ENCODE data around the gene RPH3AL.

Gene RPH3AL

GRCh38 chr17:323721-324571 lies 28.7 kb downstream of the RPH3AL start:
- no peak for TF ChIP-seq ZC3H10 (CRISPR knock-in tag; IDR thresholded peaks at IDR 0.05)
- no peak for TF ChIP-seq ISL1 (CRISPR knock-in tag; IDR thresholded peaks at IDR 0.05)
- TF ChIP-seq OSR1 (CRISPR knock-in tag; IDR thresholded peaks at IDR 0.05): no peak
- no peak for TF ChIP-seq SNAI2 (CRISPR knock-in tag; IDR thresholded peaks at IDR 0.05)
- TF ChIP-seq, protein P1, sequence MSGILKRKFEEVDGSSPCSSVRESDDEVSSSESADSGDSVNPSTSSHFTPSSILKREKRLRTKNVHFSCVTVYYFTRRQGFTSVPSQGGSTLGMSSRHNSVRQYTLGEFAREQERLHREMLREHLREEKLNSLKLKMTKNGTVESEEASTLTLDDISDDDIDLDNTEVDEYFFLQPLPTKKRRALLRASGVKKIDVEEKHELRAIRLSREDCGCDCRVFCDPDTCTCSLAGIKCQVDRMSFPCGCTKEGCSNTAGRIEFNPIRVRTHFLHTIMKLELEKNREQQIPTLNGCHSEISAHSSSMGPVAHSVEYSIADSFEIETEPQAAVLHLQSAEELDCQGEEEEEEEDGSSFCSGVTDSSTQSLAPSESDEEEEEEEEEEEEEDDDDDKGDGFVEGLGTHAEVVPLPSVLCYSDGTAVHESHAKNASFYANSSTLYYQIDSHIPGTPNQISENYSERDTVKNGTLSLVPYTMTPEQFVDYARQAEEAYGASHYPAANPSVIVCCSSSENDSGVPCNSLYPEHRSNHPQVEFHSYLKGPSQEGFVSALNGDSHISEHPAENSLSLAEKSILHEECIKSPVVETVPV (CRISPR knock-in tag; IDR thresholded peaks at IDR 0.05): no peak
- TF ChIP-seq, protein P2, sequence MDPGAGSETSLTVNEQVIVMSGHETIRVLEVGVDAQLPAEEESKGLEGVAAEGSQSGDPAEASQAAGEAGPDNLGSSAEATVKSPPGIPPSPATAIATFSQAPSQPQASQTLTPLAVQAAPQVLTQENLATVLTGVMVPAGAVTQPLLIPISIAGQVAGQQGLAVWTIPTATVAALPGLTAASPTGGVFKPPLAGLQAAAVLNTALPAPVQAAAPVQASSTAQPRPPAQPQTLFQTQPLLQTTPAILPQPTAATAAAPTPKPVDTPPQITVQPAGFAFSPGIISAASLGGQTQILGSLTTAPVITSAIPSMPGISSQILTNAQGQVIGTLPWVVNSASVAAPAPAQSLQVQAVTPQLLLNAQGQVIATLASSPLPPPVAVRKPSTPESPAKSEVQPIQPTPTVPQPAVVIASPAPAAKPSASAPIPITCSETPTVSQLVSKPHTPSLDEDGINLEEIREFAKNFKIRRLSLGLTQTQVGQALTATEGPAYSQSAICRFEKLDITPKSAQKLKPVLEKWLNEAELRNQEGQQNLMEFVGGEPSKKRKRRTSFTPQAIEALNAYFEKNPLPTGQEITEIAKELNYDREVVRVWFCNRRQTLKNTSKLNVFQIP (CRISPR knock-in tag; IDR thresholded peaks at IDR 0.05; ENCODE audit: borderline replicate concordance, low read depth): no peak
- no peak for TF ChIP-seq GLIS3 (CRISPR knock-in tag; IDR thresholded peaks at IDR 0.05)
- ATAC-seq: no peak

DNA sequence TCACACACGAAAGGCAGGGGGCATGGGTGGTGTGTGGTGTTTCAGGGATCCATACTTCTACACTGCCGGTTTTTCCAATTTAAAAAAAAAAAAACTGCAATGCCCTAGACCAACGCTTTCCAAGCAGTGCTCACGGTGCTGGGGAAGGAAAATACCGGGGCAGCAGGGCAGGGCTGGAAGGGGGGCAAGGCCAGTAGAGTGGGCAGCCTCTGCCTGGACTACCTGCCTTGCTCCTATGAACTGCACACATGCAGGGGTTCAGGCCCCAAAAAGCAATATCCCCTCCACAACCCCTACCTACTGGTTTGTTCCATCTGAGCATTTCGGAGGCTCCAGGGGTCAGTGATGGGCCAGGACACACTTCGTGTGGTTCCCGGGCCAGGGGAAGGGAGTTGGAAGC lies 29.4 kb downstream of the RPH3AL start:
- ATAC-seq: no peak
- TF ChIP-seq OSR1 (CRISPR knock-in tag; IDR thresholded peaks at IDR 0.05) (no peak), ISL1 (CRISPR knock-in tag; IDR thresholded peaks at IDR 0.05) (no peak), ZC3H10 (CRISPR knock-in tag; IDR thresholded peaks at IDR 0.05) (no peak), ZFP3 (CRISPR knock-in tag; IDR thresholded peaks at IDR 0.05) (no peak), ZFP30 (CRISPR knock-in tag; IDR thresholded peaks at IDR 0.05) (no peak), BACH2 (CRISPR knock-in tag; IDR thresholded peaks at IDR 0.05; ENCODE audit: borderline replicate concordance) (no peak), PATZ1 (CRISPR knock-in tag; IDR thresholded peaks at IDR 0.05; ENCODE audit: borderline replicate concordance) (no peak), ZNF565 (CRISPR knock-in tag; conservative IDR thresholded peaks at IDR 0.05; ENCODE audit: low read depth) (no peak), ZNF70 (CRISPR knock-in tag; IDR thresholded peaks at IDR 0.05) (no peak), TCF4 (CRISPR knock-in tag; IDR thresholded peaks at IDR 0.05; ENCODE audit: borderline replicate concordance) (no peak)
- TF ChIP-seq, protein P3, sequence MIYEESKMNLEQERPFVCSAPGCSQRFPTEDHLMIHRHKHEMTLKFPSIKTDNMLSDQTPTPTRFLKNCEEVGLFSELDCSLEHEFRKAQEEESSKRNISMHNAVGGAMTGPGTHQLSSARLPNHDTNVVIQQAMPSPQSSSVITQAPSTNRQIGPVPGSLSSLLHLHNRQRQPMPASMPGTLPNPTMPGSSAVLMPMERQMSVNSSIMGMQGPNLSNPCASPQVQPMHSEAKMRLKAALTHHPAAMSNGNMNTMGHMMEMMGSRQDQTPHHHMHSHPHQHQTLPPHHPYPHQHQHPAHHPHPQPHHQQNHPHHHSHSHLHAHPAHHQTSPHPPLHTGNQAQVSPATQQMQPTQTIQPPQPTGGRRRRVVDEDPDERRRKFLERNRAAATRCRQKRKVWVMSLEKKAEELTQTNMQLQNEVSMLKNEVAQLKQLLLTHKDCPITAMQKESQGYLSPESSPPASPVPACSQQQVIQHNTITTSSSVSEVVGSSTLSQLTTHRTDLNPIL (CRISPR knock-in tag; IDR thresholded peaks at IDR 0.05; ENCODE audit: low read depth): no peak

DNA sequence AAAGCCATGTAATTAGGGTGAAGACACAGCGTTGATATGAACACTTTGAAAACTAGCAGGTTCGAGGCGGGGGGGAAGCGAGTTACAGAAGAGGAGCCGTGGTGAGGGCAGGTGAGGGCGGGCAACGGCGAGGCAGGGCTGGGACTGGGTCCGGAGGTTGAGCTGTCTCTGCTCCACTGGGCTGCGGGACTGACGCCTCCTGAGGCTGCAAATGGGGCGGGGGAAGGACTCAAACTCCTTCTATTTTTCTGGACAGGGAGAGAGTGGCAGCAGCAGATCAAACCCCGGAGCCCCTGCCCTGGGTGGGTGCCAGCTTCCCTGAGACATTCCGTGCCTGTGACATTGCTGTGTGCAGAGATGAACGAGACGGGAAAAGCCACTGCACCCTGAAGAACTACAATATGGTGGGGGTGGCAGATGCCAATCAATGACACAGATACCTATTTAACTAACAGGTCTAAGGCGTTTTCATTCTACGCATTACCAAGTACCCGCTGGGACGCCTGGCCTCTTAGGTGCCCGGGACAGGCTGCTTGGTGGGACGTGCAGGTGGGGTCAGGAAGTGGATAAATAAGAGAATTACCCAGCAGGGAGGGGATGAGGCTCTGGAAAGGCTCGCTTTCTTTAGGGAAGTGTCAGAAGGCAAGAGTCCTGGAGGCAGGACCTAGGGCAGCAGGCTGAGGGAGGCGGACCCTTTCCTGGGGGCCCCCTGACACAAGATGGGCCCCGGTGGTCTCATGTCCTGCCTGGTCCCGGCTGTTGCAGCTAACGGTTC lies 30.4 kb downstream of the RPH3AL start:
- ATAC-seq: no peak
- TF ChIP-seq GLIS3 (CRISPR knock-in tag; IDR thresholded peaks at IDR 0.05) (no peak), ESRRG (CRISPR knock-in tag; IDR thresholded peaks at IDR 0.05) (no peak), SNAI2 (CRISPR knock-in tag; IDR thresholded peaks at IDR 0.05) (no peak)

DNA sequence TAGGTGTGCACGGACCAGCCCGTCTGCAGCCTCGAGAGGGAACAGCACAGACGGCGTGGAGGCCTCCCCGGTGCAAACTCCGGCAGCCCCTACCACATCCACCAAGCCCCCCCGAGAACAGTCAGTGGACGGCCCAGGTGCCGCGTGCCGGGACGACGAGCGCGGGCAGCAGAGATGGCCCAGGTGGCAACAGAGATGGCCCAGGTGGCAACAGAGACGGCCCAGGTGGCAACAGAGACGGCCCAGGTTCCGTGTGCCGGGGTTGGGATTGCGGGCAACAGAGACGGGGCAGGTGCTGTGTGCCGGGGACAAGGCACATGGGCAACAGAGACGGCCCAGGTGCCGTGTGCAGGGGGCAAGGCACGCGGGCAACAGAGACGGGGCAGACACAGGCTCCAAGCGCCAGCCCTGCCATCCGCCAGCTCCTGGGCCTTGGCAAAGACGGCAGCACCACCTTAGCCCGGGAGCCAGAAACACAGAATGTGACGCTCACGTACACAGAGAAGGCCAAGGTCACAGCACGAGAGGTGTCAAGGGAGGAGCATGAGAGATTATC lies 31.1 kb downstream of the RPH3AL start:
- TF ChIP-seq ZFP30 (CRISPR knock-in tag; IDR thresholded peaks at IDR 0.05) (no peak), PPARA (CRISPR knock-in tag; IDR thresholded peaks at IDR 0.05; ENCODE audit: borderline replicate concordance) (no peak), ESRRG (CRISPR knock-in tag; IDR thresholded peaks at IDR 0.05) (no peak)
- TF ChIP-seq, protein P2 (CRISPR knock-in tag; IDR thresholded peaks at IDR 0.05; ENCODE audit: borderline replicate concordance, low read depth): no peak
- ATAC-seq: no peak; the same call in 2 of the 3 replicates
